Posterior vena cava (tissue), 2 donors: ENCODE results near the gene RNLS. TPM values are rescaled to one million over a fixed set of nuclear protein-coding genes. Genes with fewer than 3 reads are reported as not detected.

ENCODE experiments used
- DNase-seq: peaks from one replicate; pipeline ENCODE4 v3.0.0-alpha.2; 2020; ENCODE audit warnings: low spot score
- intact Hi-C, 2 donors: fragments of 100-400 bp; cut with DNase I; formaldehyde crosslinking; loops; one replicate each; pipeline versions ENCODE4 v1.14.1 to v1.14.2; 2022 to 2023
- total RNA-seq, 2 donors: library from RNA; stranded (reverse); fragmentation: NEBNext Ultra II Directional; extraction: Animal tissue kit (Norgen Biotek cat#: 25700); gene quantifications; one replicate each; pipeline ENCODE4 v1.2.1, GENCODE V29; 2021
- donor health status: DM: yes; HTN: yes; CAD: no.
- donor health status: DM: yes; HTN: yes; CAD: no.

Gene RNLS
- total RNA-seq, 2 donors from 2014 or later: 6.3 to 11.2 TPM

DNA sequence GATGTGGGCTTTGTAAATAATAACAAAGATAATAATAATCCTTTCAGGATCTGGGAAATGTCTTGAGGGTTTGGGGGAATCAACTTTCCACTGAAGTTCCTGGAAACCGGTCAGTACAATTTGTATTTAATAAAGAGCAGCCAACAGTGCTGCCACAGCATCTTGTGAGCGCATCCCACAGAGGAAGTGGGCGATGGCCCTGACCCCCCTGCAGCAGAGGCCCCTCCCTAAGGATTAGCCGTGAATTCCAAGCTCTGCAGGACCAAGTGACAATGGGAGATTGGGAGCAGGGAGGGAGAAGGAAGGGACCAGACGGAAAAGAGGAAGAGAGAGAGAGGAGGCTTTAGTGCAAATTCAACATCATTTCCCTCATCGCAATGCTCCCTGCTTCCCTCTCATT lies 349.2 kb downstream of the RNLS start:
- intact Hi-C loops: no loop called here

DNA sequence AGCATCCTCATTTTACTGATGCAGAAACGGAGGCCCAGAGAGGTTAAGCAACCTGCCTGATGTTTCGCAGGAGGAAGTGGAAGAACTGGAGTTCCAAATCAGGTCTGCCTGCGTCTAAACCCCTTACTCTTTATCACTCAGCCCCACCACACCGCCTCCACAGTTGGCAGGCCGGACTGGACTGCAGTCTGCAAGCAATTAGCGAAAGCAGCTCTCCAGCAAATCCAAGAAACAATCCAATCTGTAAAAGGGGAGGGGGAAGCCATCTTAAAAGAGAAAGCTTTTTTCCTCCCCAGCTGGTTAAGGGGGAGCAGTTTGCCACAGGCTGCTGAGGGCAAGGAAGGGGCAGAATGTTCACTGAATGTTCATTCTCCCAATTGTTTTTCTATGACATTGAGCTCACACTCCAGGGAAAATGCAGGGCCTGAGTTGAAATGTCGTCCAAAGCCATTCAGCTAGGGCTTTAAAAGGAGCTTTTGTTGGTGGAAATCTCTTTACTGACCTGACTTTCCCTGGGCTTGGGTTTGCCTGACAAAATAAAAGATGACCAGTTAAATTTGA lies 350.1 kb downstream of the RNLS start:
- DNase-seq: no peak
- intact Hi-C loops: no loop called here

More for the DNA sequence above, 349.2 kb downstream of the RNLS start:
- DNase-seq: no peak

DNA sequence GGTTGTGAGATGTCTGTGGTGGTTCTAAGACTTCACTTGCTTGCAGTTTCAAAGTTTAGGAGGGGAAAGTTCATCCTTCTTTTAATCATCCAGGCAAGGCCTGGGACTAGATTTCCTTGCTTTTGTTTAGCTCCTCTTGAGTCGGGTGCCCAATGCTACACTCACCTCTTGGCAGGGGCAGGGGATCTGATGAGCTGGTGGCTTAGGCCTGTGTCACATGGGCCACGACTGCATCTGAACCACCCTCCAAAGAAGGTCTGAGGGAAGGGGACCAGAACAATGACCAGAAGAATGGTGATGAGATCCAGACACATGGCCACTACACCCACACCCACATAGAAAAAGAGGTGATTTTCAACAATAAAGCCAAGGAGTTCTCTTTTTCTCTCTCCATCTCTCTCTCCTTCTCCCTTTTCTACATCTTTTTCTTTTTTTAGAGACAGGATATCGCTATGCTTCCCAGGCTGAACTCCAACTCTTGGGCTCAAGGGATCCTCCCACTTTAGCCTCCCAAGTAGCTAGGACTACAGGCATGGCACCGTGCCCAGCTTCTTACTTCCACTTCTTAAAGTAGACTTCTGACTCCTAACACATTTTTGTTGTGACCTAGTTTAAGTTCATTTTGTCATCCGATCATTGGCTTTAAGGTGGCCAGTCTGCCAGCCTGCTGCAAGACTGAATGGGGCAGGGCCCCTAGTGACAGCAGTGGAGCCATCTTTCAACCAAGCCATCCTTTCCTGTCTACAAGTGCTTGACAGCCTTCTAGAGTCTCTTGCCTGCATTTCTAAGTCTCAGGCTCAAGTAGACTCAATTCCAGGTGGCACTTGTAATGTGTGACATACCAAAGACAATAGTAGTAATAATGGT lies 350.9 kb downstream of the RNLS start:
- intact Hi-C loops: no loop called here
- peak; percentile 93 for DNase-seq

- intact Hi-C loops: loop anchor here in 1 of 2 donors (1.0 kb wide), 1 partner anchor 81 kb away; no protein-coding TSS in a partner anchor
- DNase-seq: no peak
These were observed 352.9 kb downstream of the RNLS start for GRCh38 chr10:88230251-88230650.

DNA sequence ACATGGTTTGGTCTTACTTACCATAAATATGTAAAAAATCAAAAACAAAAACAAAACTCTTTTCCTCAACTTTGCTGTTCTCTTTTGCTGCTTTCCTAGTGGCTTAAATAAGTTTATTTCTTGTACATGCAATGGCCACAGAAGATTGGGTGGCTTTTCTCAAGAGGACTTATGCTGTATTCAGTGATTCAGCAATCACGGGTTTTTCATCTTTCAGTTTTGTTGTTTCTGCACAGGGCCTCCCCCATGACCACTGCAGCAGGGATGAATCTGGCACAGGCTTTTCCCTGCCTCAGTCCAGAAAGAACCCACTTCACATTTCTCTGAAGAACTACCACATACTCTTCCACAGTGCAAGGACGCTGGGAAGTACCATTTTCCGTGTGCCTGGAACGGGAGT lies 355.0 kb downstream of the RNLS start:
- intact Hi-C loops: no loop called here
- DNase-seq: no peak

GRCh38 chr10:88227342-88228018 lies 355.6 kb downstream of the RNLS start:
- intact Hi-C loops: no loop called here
- DNase-seq: no peak

DNA sequence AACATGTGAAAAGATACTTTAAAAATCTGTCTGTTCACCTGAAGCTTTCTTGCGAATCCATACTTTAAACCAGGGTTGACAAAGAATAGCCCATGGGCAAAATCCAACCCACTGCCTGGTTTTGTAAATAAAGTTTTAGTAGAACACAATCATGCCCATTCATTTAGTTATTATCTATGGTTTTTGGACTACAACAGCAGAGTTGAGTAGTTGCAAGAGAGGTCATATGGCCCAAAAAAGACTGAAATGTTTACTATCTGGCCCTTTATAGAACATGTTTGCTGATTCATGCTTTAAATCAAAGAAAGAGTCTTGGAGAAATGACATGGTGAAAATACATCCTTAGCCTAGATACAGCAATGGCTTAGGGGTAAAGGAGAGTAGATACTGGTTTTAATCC lies 356.2 kb downstream of the RNLS start:
- intact Hi-C loops: no loop called here
- no peak for DNase-seq

- intact Hi-C loops: no loop called here
- DNase-seq: no peak
These were observed 357.0 kb downstream of the RNLS start for GRCh38 chr10:88226071-88226659.

Other genes starting within 250 kb of the RNLS start
- gene LIPJ, start 3.4 kb upstream of the RNLS start, total RNA-seq: under 1 TPM; 0.14 TPM
- gene LIPF, start 81.1 kb upstream of the RNLS start, total RNA-seq: not detected
- gene LIPK, start 122.9 kb upstream of the RNLS start, total RNA-seq: not detected
- under 1 TPM in 1 of 2 donors, not detected in 1; 0.32 TPM for gene LIPN, start 176.7 kb upstream of the RNLS start, total RNA-seq
- gene LIPM, start 219.4 kb upstream of the RNLS start, total RNA-seq: not detected